Motor neuron (in vitro differentiated cells): ENCODE measurements around the gene SCUBE1. TPM values are rescaled to one million over a fixed set of nuclear protein-coding genes. Genes with fewer than 3 reads are reported as not detected.
A peak's percentile ranks its signal among the peaks of the same experiment; 100 is the strongest.

Experiments used
- ATAC-seq, 8 experiments: fragments of 200-7000 bp; cut with Tn5 transposase; replicated peaks in 6 of 8; 2 replicates each; pipeline ENCODE4 v1.8.0; 2021; ENCODE audit warnings: mild to moderate bottlenecking in 8 of 8, moderate library complexity in 8 of 8
- H3K27ac ChIP-seq, 2 donors: fragments of 250-450 bp; sonication (Bioruptor Pico); 2 replicates each; pipeline ENCODE4 v1.9.0; 2021; ENCODE audit warnings: antibody characterized with exemption in 2 of 2, mild to moderate bottlenecking in 2 of 2, moderate library complexity in 1 of 2
- H3K4me1 ChIP-seq, 2 donors: fragments of 250-450 bp; sonication (Bioruptor Pico); replicated peaks in 1 of 2; 2 replicates each; pipeline ENCODE4 v1.6.1; 2021; ENCODE audit warnings: antibody characterized with exemption in 2 of 2, mild to moderate bottlenecking in 2 of 2, moderate library complexity in 1 of 2
- H3K4me3 ChIP-seq, 5 donors: fragments of 250-450 bp; sonication (Bioruptor Pico); 2 replicates each; pipeline ENCODE4 v1.9.0; 2021; ENCODE audit warnings: antibody characterized with exemption in 5 of 5, mild to moderate bottlenecking in 5 of 5, moderate library complexity in 4 of 5
- WGBS, 10 experiments: fragments of 450-650 bp; shearing (Covaris generic); methylation state at CpG; one replicate each; pipeline ENCODE4 v1.0.0; 2022; 5-methylcytosine and 5-hydroxymethylcytosine counted together
- in situ Hi-C, 9 experiments: fragments of 400-800 bp; cut with MboI; loops; one replicate each; pipeline ENCODE4 v1.15.0; 2021; ENCODE audit warnings: low sequenced_read_pairs in 9 of 9, low pct_unique_long_range_greater_than_20kb in 2 of 9; ENCODE audit not compliant: unreplicated experiment in 9 of 9
- total RNA-seq, 8 experiments: library from RNA; unstranded; fragments of 300-600 nt; gene quantifications; 2 replicates each; pipeline versions ENCODE4 v1.2.3 to v1.2.4, GENCODE V29; 2022

The SCUBE1 gene
- total RNA-seq, 8 experiments from 2014 or later: 0.09 to 16.9 (median 1.8) TPM

GRCh38 chr22:43304831-43305590, 38.2 kb downstream of the SCUBE1 start:
- Histone ChIP-seq H3K4me1 (peaks cover 28% of the 10 kb centered on the region in 2 donors), H3K4me3 (no peak overlapping the region), H3K27ac (no peak overlapping the region)
- no peak for ATAC-seq
- in situ Hi-C loops: no loop called here
- WGBS, 10 experiments: 0 to 97% (median 92%) methylated on average over 1 to 12 of the region's 18 CpGs; no CpG with 5 or more reads in 3 of the 10 experiments

- in situ Hi-C loops: no loop called here
- 30 to 100% (median 78%) methylated on average over 1 to 7 of the region's 11 CpGs; no CpG with 5 or more reads in 2 of the 10 experiments for WGBS, 10 experiments
Observed at GRCh38 chr22:43303751-43304150, 39.4 kb downstream of the SCUBE1 start.

GRCh38 chr22:43303166-43303565, 40.0 kb downstream of the SCUBE1 start:
- Histone ChIP-seq H3K4me1 (peaks cover 18 to 22% of the 10 kb centered on the region in 2 donors), H3K4me3 (no peak overlapping the region), H3K27ac (no peak overlapping the region)
- 59 to 100% (median 80%) methylated on average over 1 to 5 of the region's 8 CpGs; no CpG with 5 or more reads in 6 of the 10 experiments for WGBS, 10 experiments
- in situ Hi-C loops: no loop called here
- ATAC-seq: peak in 1 of 8 experiments; percentile 15

More at GRCh38 chr22:43303751-43304150, 39.4 kb downstream of the SCUBE1 start:
- Histone ChIP-seq H3K4me3 (no peak overlapping the region), H3K4me1 (peaks cover 22 to 23% of the 10 kb centered on the region in 2 donors), H3K27ac (no peak overlapping the region)
- ATAC-seq: no peak

GRCh38 chr22:43302531-43303041, 40.6 kb downstream of the SCUBE1 start:
- 15 to 90% (median 74%) methylated on average over 1 to 11 of the region's 12 CpGs; no CpG with 5 or more reads in 4 of the 10 experiments for WGBS, 10 experiments

GRCh38 chr22:43301866-43302265, 41.3 kb downstream of the SCUBE1 start:
- peak in 1 of 8 experiments; percentile 12 for ATAC-seq

More at GRCh38 chr22:43302531-43303041, 40.6 kb downstream of the SCUBE1 start:
- Histone ChIP-seq H3K27ac (no peak overlapping the region), H3K4me3 (no peak overlapping the region), H3K4me1 (peaks cover 18 to 22% of the 10 kb centered on the region in 2 donors)
- in situ Hi-C loops: no loop called here
- ATAC-seq: peak in 4 of 8 experiments; percentile 18 to 44 (median 36)

GRCh38 chr22:43300891-43301676, 42.1 kb downstream of the SCUBE1 start:
- in situ Hi-C loops: no loop called here
- Histone ChIP-seq H3K4me1 (peaks cover 33 to 36% of the 10 kb centered on the region in 2 donors), H3K4me3 (no peak overlapping the region), H3K27ac (no peak overlapping the region)
- WGBS, 10 experiments: 20 to 79% (median 68%) methylated on average over 1 to 6 of the region's 21 CpGs; no CpG with 5 or more reads in 6 of the 10 experiments
- peak in 1 of 8 experiments; percentile 22 for ATAC-seq

More at GRCh38 chr22:43301866-43302265, 41.3 kb downstream of the SCUBE1 start:
- Histone ChIP-seq H3K4me3 (no peak overlapping the region), H3K4me1 (peaks cover 25 to 28% of the 10 kb centered on the region in 2 donors), H3K27ac (no peak overlapping the region)
- in situ Hi-C loops: no loop called here
- 0 to 100% (median 41%) methylated on average over 1 to 3 of the region's 10 CpGs; no CpG with 5 or more reads in 6 of the 10 experiments for WGBS, 10 experiments

GRCh38 chr22:43299736-43300135, 43.4 kb downstream of the SCUBE1 start:
- Histone ChIP-seq H3K27ac (no peak overlapping the region), H3K4me1 (peaks cover 47 to 49% of the 10 kb centered on the region in 2 donors), H3K4me3 (no peak overlapping the region)
- 58 to 98% (median 96%) methylated on average over 4 to 12 of the region's 12 CpGs; no CpG with 5 or more reads in 3 of the 10 experiments for WGBS, 10 experiments
- no peak for ATAC-seq
- in situ Hi-C loops: no loop called here

- WGBS, 10 experiments: 28 to 91% (median 34%) methylated on average over 2 to 11 of the region's 18 CpGs; no CpG with 5 or more reads in 4 of the 10 experiments
- peak in 1 of 8 experiments; percentile 36 for ATAC-seq
Observed at GRCh38 chr22:43298062-43298801, 44.9 kb downstream of the SCUBE1 start.

GRCh38 chr22:43297270-43298061, 45.7 kb downstream of the SCUBE1 start:
- in situ Hi-C loops: no loop called here
- Histone ChIP-seq H3K4me3 (no peak overlapping the region), H3K4me1 (peaks cover 61 to 64% of the 10 kb centered on the region in 2 donors), H3K27ac (peak overlapping the region; percentile 49 to 76)
- ATAC-seq: no peak
- 10 to 100% (median 93%) methylated on average over 1 to 11 of the region's 18 CpGs; no CpG with 5 or more reads in 1 of the 10 experiments for WGBS, 10 experiments

More at GRCh38 chr22:43298062-43298801, 44.9 kb downstream of the SCUBE1 start:
- Histone ChIP-seq H3K27ac (peak overlapping the region in 1 of 2 donors; percentile 76), H3K4me1 (peaks cover 61 to 64% of the 10 kb centered on the region in 2 donors), H3K4me3 (no peak overlapping the region)
- in situ Hi-C loops: no loop called here

- Histone ChIP-seq H3K4me3 (no peak overlapping the region), H3K4me1 (peaks cover 67 to 69% of the 10 kb centered on the region in 2 donors), H3K27ac (peak overlapping the region; percentile 49 to 76)
- WGBS, 10 experiments: 17 to 21% (median 18%) methylated on average over 1 to 3 of the region's 16 CpGs; no CpG with 5 or more reads in 6 of the 10 experiments
- in situ Hi-C loops: no loop called here
- peak in 5 of 8 experiments; percentile 61 to 81 (median 77) for ATAC-seq
Observed at GRCh38 chr22:43296276-43296902, 46.8 kb downstream of the SCUBE1 start.

- in situ Hi-C loops: no loop called here
- Histone ChIP-seq H3K27ac (peak overlapping the region; percentile 49 to 76), H3K4me3 (no peak overlapping the region), H3K4me1 (peaks cover 67 to 69% of the 10 kb centered on the region in 2 donors)
- no peak for ATAC-seq
- 36 to 100% (median 80%) methylated on average over 1 to 4 of the region's 6 CpGs; no CpG with 5 or more reads in 5 of the 10 experiments for WGBS, 10 experiments
Observed at GRCh38 chr22:43295660-43296059, 47.5 kb downstream of the SCUBE1 start.
